ENCODE results near the gene RPL11. TPM values are rescaled to one million over a fixed set of nuclear protein-coding genes. Genes with fewer than 3 reads are reported as not detected.

RPL11 gene
- total RNA-seq, 1 experiment from 2014 or later, result 1,441 TPM

GRCh38 chr1:23664837-23665795 is 26.5 kb upstream of the RPL11 start:
- no peak overlapping the region for H3K27ac ChIP-seq (ENCODE audit: low read length)
- no peak overlapping the region for H3K4me2 ChIP-seq (ENCODE audit: low read length)
- no peaks in the 10 kb centered on the region for H3K9me2 ChIP-seq (replicated peaks; ENCODE audit: low read length)
- TF ChIP-seq CTCF (conservative IDR thresholded peaks at IDR 0.05; ENCODE audit: low read depth, low read length), result peak; percentile 50; the same call in 1 of the 2 replicates
- no peak for TF ChIP-seq EZH2 (IDR thresholded peaks at IDR 0.05; ENCODE audit: low read length, unreplicated experiment)
- H3K4me3 ChIP-seq (ENCODE audit: low read length), result no peak overlapping the region
- ATAC-seq (no peak), DNase-seq (peak; percentile 24)
- H3K4me1 ChIP-seq (ENCODE audit: insufficient read depth, low read length), result no peaks in the 10 kb centered on the region
- peaks cover 2% of the 10 kb centered on the region; the same call in 1 of the 2 replicates for H3K27me3 ChIP-seq (ENCODE audit: low read length)
- H4K20me1 ChIP-seq (ENCODE audit: low read length), result no peaks in the 10 kb centered on the region
- H3F3A ChIP-seq (ENCODE audit: low read length, unreplicated experiment), result no peaks in the 10 kb centered on the region
- no peaks in the 10 kb centered on the region for H3K36me3 ChIP-seq (ENCODE audit: low read depth, low read length)
- H3K79me2 ChIP-seq (ENCODE audit: low read length), result no peaks in the 10 kb centered on the region
- H3K9me3 ChIP-seq (ENCODE audit: low read length), result no peaks in the 10 kb centered on the region
- ChIA-PET CTCF (interaction anchor here (0.5 kb wide), 1 partner anchor 315 kb away, joined by 6 read pairs; no protein-coding TSS in a partner anchor), POLR2A (ENCODE audit: unreplicated experiment) (no interaction called here)
- no peak overlapping the region for H2AFZ ChIP-seq (ENCODE audit: low read length)
- no peak overlapping the region for H3K9ac ChIP-seq (ENCODE audit: low read length)
- intact Hi-C loops (cut with micrococcal nuclease), result no loop called here
- no TSS peak for BruUV-seq (replicated peaks)

- TF ChIP-seq EZH2 (IDR thresholded peaks at IDR 0.05; ENCODE audit: low read length, unreplicated experiment), result no peak
- TF ChIP-seq CTCF (conservative IDR thresholded peaks at IDR 0.05; ENCODE audit: low read depth, low read length), result no peak
- no peak for TF ChIP-seq EZH2phosphoT487 (IDR thresholded peaks at IDR 0.05; ENCODE audit: borderline replicate concordance, low read length)
- H3K79me2 ChIP-seq (ENCODE audit: low read length), result no peaks in the 10 kb centered on the region
- ATAC-seq, result no peak
- DNase-seq, result no peak
- H3K9ac ChIP-seq (ENCODE audit: low read length), result no peak overlapping the region
- no peaks in the 10 kb centered on the region for H4K20me1 ChIP-seq (ENCODE audit: low read length)
- H3K9me3 ChIP-seq (ENCODE audit: low read length), result no peaks in the 10 kb centered on the region
- no peaks in the 10 kb centered on the region for H3K27me3 ChIP-seq (ENCODE audit: low read length)
- H2AFZ ChIP-seq (ENCODE audit: low read length), result no peak overlapping the region
- no peaks in the 10 kb centered on the region for H3K4me1 ChIP-seq (ENCODE audit: insufficient read depth, low read length)
- H3K4me3 ChIP-seq (ENCODE audit: low read length), result no peak overlapping the region
- intact Hi-C loops (cut with micrococcal nuclease), result no loop called here
- H3K27ac ChIP-seq (ENCODE audit: low read length), result no peak overlapping the region
- no peaks in the 10 kb centered on the region for H3F3A ChIP-seq (ENCODE audit: low read length, unreplicated experiment)
- no peak overlapping the region for H3K4me2 ChIP-seq (ENCODE audit: low read length)
- CTCF ChIA-PET, result no interaction called here
- BruUV-seq (replicated peaks), result no TSS peak
- H3K9me2 ChIP-seq (replicated peaks; ENCODE audit: low read length), result no peaks in the 10 kb centered on the region
- no peaks in the 10 kb centered on the region for H3K36me3 ChIP-seq (ENCODE audit: low read depth, low read length)
- POLR2A ChIA-PET (ENCODE audit: unreplicated experiment), result interaction anchor here (0.5 kb wide), 1 partner anchor 237 kb away, joined by 3 read pairs; no protein-coding TSS in a partner anchor
Observed at GRCh38 chr1:23667411-23667810, 24.2 kb upstream of the RPL11 start.

GRCh38 chr1:23670709-23671108 is 20.9 kb upstream of the RPL11 start:
- Histone ChIP-seq H3K9me2 (replicated peaks; ENCODE audit: low read length) (no peaks in the 10 kb centered on the region), H3F3A (ENCODE audit: low read length, unreplicated experiment) (no peaks in the 10 kb centered on the region), H3K9me3 (ENCODE audit: low read length) (no peaks in the 10 kb centered on the region), H3K36me3 (ENCODE audit: low read depth, low read length) (no peaks in the 10 kb centered on the region), H3K27me3 (ENCODE audit: low read length) (no peaks in the 10 kb centered on the region), H3K79me2 (ENCODE audit: low read length) (no peaks in the 10 kb centered on the region), H3K9ac (ENCODE audit: low read length) (no peak overlapping the region), H3K4me3 (ENCODE audit: low read length) (no peak overlapping the region), H3K4me1 (ENCODE audit: insufficient read depth, low read length) (no peaks in the 10 kb centered on the region), H2AFZ (ENCODE audit: low read length) (no peak overlapping the region), H4K20me1 (ENCODE audit: low read length) (no peaks in the 10 kb centered on the region), H3K27ac (ENCODE audit: low read length) (no peak overlapping the region), H3K4me2 (ENCODE audit: low read length) (no peak overlapping the region)
- ChIA-PET POLR2A (ENCODE audit: unreplicated experiment) (no interaction called here), CTCF (no interaction called here)
- no peak for ATAC-seq
- intact Hi-C loops (cut with micrococcal nuclease), result no loop called here
- no TSS peak for BruUV-seq (replicated peaks)
- no peak for DNase-seq
- no peak for TF ChIP-seq CTCF (conservative IDR thresholded peaks at IDR 0.05; ENCODE audit: low read depth, low read length)
- no peak for TF ChIP-seq EZH2 (IDR thresholded peaks at IDR 0.05; ENCODE audit: low read length, unreplicated experiment)
- TF ChIP-seq EZH2phosphoT487 (IDR thresholded peaks at IDR 0.05; ENCODE audit: borderline replicate concordance, low read length), result no peak

All from PC-3 (cell line).